ENCODE results near the gene THOC7. TPM values are rescaled to one million over a fixed set of nuclear protein-coding genes. Genes with fewer than 3 reads are reported as not detected.

Gene THOC7
- total RNA-seq, 3 donors from 2014 or later, result 47.9 to 63.7 (median 57.3) TPM

- no peaks in the 10 kb centered on the region for H3K36me3 ChIP-seq (ENCODE audit: low read depth)
- no peak overlapping the region for H3K4me3 ChIP-seq
- peak in 2 of 3 donors; percentile 38 to 86 for DNase-seq
- H3K9me3 ChIP-seq, result no peaks in the 10 kb centered on the region
- ATAC-seq, result peak; percentile 81
- intact Hi-C loops (cut with DNase I, micrococcal nuclease), result loop anchor here in 1 of 2 donors (5.0 kb wide), 1 partner anchor 466 kb away; no protein-coding TSS in a partner anchor
- TF ChIP-seq CTCF (IDR thresholded peaks at IDR 0.05), result peak; percentile 47
- peaks cover 6% of the 10 kb centered on the region for H3K4me1 ChIP-seq (ENCODE audit: low read depth)
Observed at GRCh38 chr3:63818282-63819150, 45.1 kb downstream of the THOC7 start.

- no peak overlapping the region for H3K4me3 ChIP-seq
- intact Hi-C loops (cut with DNase I, micrococcal nuclease), result loop anchor here in 1 of 2 donors (5.0 kb wide), 1 partner anchor 465 kb away; no protein-coding TSS in a partner anchor
- TF ChIP-seq CTCF (IDR thresholded peaks at IDR 0.05), result no peak
- peaks cover 6% of the 10 kb centered on the region for H3K4me1 ChIP-seq (ENCODE audit: low read depth)
- no peaks in the 10 kb centered on the region for H3K9me3 ChIP-seq
- ATAC-seq (peak; percentile 84), DNase-seq (peak in 1 of 3 donors; percentile 3)
- H3K36me3 ChIP-seq (ENCODE audit: low read depth), result no peaks in the 10 kb centered on the region
Observed at GRCh38 chr3:63817225-63817624, 46.4 kb downstream of the THOC7 start.

- H3K9me3 ChIP-seq, result no peaks in the 10 kb centered on the region
- DNase-seq, result no peak
- peaks cover 6% of the 10 kb centered on the region for H3K4me1 ChIP-seq (ENCODE audit: low read depth)
- ATAC-seq, result no peak
- H3K4me3 ChIP-seq, result no peak overlapping the region
- no peaks in the 10 kb centered on the region for H3K36me3 ChIP-seq (ENCODE audit: low read depth)
- intact Hi-C loops (cut with DNase I, micrococcal nuclease), result no loop called here
- TF ChIP-seq CTCF (IDR thresholded peaks at IDR 0.05), result no peak
Observed at GRCh38 chr3:63814237-63814636, 49.4 kb downstream of the THOC7 start.

- no peaks in the 10 kb centered on the region for H3K4me1 ChIP-seq (ENCODE audit: low read depth)
- intact Hi-C loops (cut with DNase I, micrococcal nuclease), result no loop called here
- DNase-seq (no peak), ATAC-seq (peak; percentile 53)
- H3K36me3 ChIP-seq (ENCODE audit: low read depth), result no peaks in the 10 kb centered on the region
- no peak for TF ChIP-seq CTCF (IDR thresholded peaks at IDR 0.05)
- H3K9me3 ChIP-seq, result no peaks in the 10 kb centered on the region
- H3K4me3 ChIP-seq, result no peak overlapping the region
Observed at GRCh38 chr3:63809607-63810006, 54.0 kb downstream of the THOC7 start.

GRCh38 chr3:63808633-63809032, 55.0 kb downstream of the THOC7 start:
- Histone ChIP-seq H3K4me3 (no peak overlapping the region), H3K9me3 (no peaks in the 10 kb centered on the region), H3K36me3 (ENCODE audit: low read depth) (no peaks in the 10 kb centered on the region), H3K4me1 (ENCODE audit: low read depth) (no peaks in the 10 kb centered on the region)
- intact Hi-C loops (cut with DNase I, micrococcal nuclease), result no loop called here
- ATAC-seq (peak; percentile 32), DNase-seq (no peak)
- TF ChIP-seq CTCF (IDR thresholded peaks at IDR 0.05), result no peak
